ENCODE data around the gene ZNF414.
"Not testable (repeated sequence)": the region's sequence is repeated elsewhere in the genome, so short reads cannot be mapped to it uniquely, and the experiment has no call there.

ZNF414 gene

GRCh38 chr19:8517551-8518442 is 3.8 kb upstream of the ZNF414 start:
- DNase-seq: no peak

- DNase-seq: peak; percentile 31
Observed at GRCh38 chr19:8515317-8515716, 1.4 kb upstream of the ZNF414 start.

GRCh38 chr19:8514505-8515009 is 590 bp upstream of the ZNF414 start:
- DNase-seq: not testable (repeated sequence)

- DNase-seq: no peak
Observed at GRCh38 chr19:8513036-8513686, 806 bp downstream of the ZNF414 start.

GRCh38 chr19:8512115-8512967 is 1.6 kb downstream of the ZNF414 start:
- no peak for DNase-seq

- no peak for DNase-seq
Observed at GRCh38 chr19:8511573-8512101, 2.3 kb downstream of the ZNF414 start.

GRCh38 chr19:8510589-8511115 is 3.3 kb downstream of the ZNF414 start:
- DNase-seq: no peak

- no peak for DNase-seq
Observed at GRCh38 chr19:8506402-8506957, 7.5 kb downstream of the ZNF414 start.

- DNase-seq: peak; percentile 67
Observed at GRCh38 chr19:8505680-8506401, 8.1 kb downstream of the ZNF414 start.

- no peak for DNase-seq
Observed at GRCh38 chr19:8504919-8505318, 9.0 kb downstream of the ZNF414 start.

- no peak for DNase-seq
Observed at GRCh38 chr19:8504171-8504570, 9.8 kb downstream of the ZNF414 start.

GRCh38 chr19:8503510-8503909 is 10.5 kb downstream of the ZNF414 start:
- no peak for DNase-seq

GRCh38 chr19:8501981-8502380 is 12.0 kb downstream of the ZNF414 start:
- no peak for DNase-seq

- no peak for DNase-seq
Observed at GRCh38 chr19:8501516-8501915, 12.5 kb downstream of the ZNF414 start.

GRCh38 chr19:8500158-8500557 is 13.8 kb downstream of the ZNF414 start:
- no peak for DNase-seq

- no peak for DNase-seq
Observed at GRCh38 chr19:8499048-8499833, 14.7 kb downstream of the ZNF414 start.

- DNase-seq: no peak
Observed at GRCh38 chr19:8498295-8498694, 15.7 kb downstream of the ZNF414 start.

GRCh38 chr19:8494158-8494557 is 19.8 kb downstream of the ZNF414 start:
- no peak for DNase-seq

GRCh38 chr19:8491574-8491973 is 22.4 kb downstream of the ZNF414 start:
- DNase-seq: no peak

- no peak for DNase-seq
Observed at GRCh38 chr19:8490873-8491272, 23.1 kb downstream of the ZNF414 start.

GRCh38 chr19:8490395-8490760 is 23.6 kb downstream of the ZNF414 start:
- DNase-seq: no peak
